Neural crest cell (in vitro differentiated cells): ENCODE measurements around the gene RABEP1. TPM values are rescaled to one million over a fixed set of nuclear protein-coding genes. Genes with fewer than 3 reads are reported as not detected.
A peak's percentile ranks its signal among the peaks of the same experiment; 100 is the strongest.

Source experiments
- DNase-seq: peaks from one replicate; pipeline ENCODE4 v3.0.0; 2021; ENCODE audit warnings: low read depth, mixed read lengths, low spot score
- H3K27ac Mint-ChIP-seq: one replicate; pipeline ENCODE4 v1.8.0; 2021; ENCODE audit warnings: mild to moderate bottlenecking, mixed read lengths; ENCODE audit not compliant: unreplicated experiment
- H3K27me3 Mint-ChIP-seq: 2 replicates; pipeline ENCODE4 v1.8.0; 2021; ENCODE audit warnings: low read depth, mild to moderate bottlenecking, mixed read lengths
- H3K36me3 Mint-ChIP-seq: 2 replicates; pipeline ENCODE4 v1.8.0; 2021; ENCODE audit warnings: low read depth, mild to moderate bottlenecking, mixed read lengths
- H3K4me1 Mint-ChIP-seq: 2 replicates; pipeline ENCODE4 v1.8.0; 2021; ENCODE audit warnings: mixed read lengths
- H3K4me3 Mint-ChIP-seq: one replicate; pipeline ENCODE4 v1.8.0; 2021; ENCODE audit warnings: mild to moderate bottlenecking, mixed read lengths
- H3K9me3 Mint-ChIP-seq: 2 replicates; pipeline ENCODE4 v1.8.0; 2021; ENCODE audit warnings: mixed read lengths
- CTCF ChIP-seq: fragments of 200-600 bp; sonication (generic); conservative IDR thresholded peaks from 2 replicates; pipeline ENCODE4 v1.5.0; 2021; ENCODE audit warnings: antibody characterized with exemption, mild to moderate bottlenecking
- total RNA-seq: library from RNA; stranded (reverse); gene quantifications from 2 replicates; pipeline ENCODE4 v1.2.1, GENCODE V29; 2021

Gene RABEP1
- total RNA-seq, 1 donor from 2014 or later: 57.9 TPM

GRCh38 chr17:5379351-5380107 lies 97.4 kb downstream of the RABEP1 start:
- no peak overlapping the region for H3K27ac Mint-ChIP-seq
- TF ChIP-seq CTCF: no peak
- no peak for DNase-seq
- H3K4me3 Mint-ChIP-seq: no peak overlapping the region
- H3K4me1 Mint-ChIP-seq: no peaks in the 10 kb centered on the region
- no peaks in the 10 kb centered on the region for H3K27me3 Mint-ChIP-seq
- peaks cover 40% of the 10 kb centered on the region for H3K36me3 Mint-ChIP-seq
- H3K9me3 Mint-ChIP-seq: no peaks in the 10 kb centered on the region

GRCh38 chr17:5380491-5381135 lies 98.5 kb downstream of the RABEP1 start:
- H3K36me3 Mint-ChIP-seq: peaks cover 40% of the 10 kb centered on the region

GRCh38 chr17:5381542-5381941 lies 99.5 kb downstream of the RABEP1 start:
- H3K36me3 Mint-ChIP-seq: peaks cover 40% of the 10 kb centered on the region
- H3K9me3 Mint-ChIP-seq: no peaks in the 10 kb centered on the region
- H3K27ac Mint-ChIP-seq: no peak overlapping the region
- no peaks in the 10 kb centered on the region for H3K4me1 Mint-ChIP-seq
- peak overlapping the region; percentile 20 for H3K4me3 Mint-ChIP-seq
- no peaks in the 10 kb centered on the region for H3K27me3 Mint-ChIP-seq
- no peak for TF ChIP-seq CTCF
- no peak for DNase-seq

More at GRCh38 chr17:5380491-5381135, 98.5 kb downstream of the RABEP1 start:
- DNase-seq: no peak
- TF ChIP-seq CTCF: no peak
- Mint-ChIP-seq H3K4me3 (peak overlapping the region; percentile 8), H3K27me3 (no peaks in the 10 kb centered on the region), H3K9me3 (no peaks in the 10 kb centered on the region), H3K4me1 (no peaks in the 10 kb centered on the region), H3K27ac (no peak overlapping the region)

- Mint-ChIP-seq H3K36me3 (peaks cover 25% of the 10 kb centered on the region), H3K4me1 (no peaks in the 10 kb centered on the region), H3K4me3 (no peak overlapping the region), H3K9me3 (no peaks in the 10 kb centered on the region), H3K27me3 (no peaks in the 10 kb centered on the region), H3K27ac (no peak overlapping the region)
- no peak for TF ChIP-seq CTCF
- DNase-seq: no peak
Observed at GRCh38 chr17:5391678-5392077, 109.6 kb downstream of the RABEP1 start.

- no peaks in the 10 kb centered on the region for H3K4me1 Mint-ChIP-seq
- H3K4me3 Mint-ChIP-seq: no peak overlapping the region
- peaks cover 32% of the 10 kb centered on the region for H3K36me3 Mint-ChIP-seq
- no peak for DNase-seq
- no peaks in the 10 kb centered on the region for H3K27me3 Mint-ChIP-seq
- no peak for TF ChIP-seq CTCF
- H3K9me3 Mint-ChIP-seq: no peaks in the 10 kb centered on the region
- H3K27ac Mint-ChIP-seq: no peak overlapping the region
Observed at GRCh38 chr17:5396612-5397011, 114.5 kb downstream of the RABEP1 start.
